SK-MEL-5 (cell line): ENCODE measurements around the gene GAPDH. TPM values are rescaled to one million over a fixed set of nuclear protein-coding genes. Genes with fewer than 3 reads are reported as not detected.
"Not testable (repeated sequence)": the region's sequence is repeated elsewhere in the genome, so short reads cannot be mapped to it uniquely, and the experiment has no call there.

Experiments used
- DNase-seq: peaks from one replicate; pipeline ENCODE4 v3.0.0-alpha.2; 2016; ENCODE audit warnings: low read depth, low spot score
- in situ Hi-C: cut with HindIII; loops from 2 replicates; pipeline ENCODE4 v1.10.0; 2016; ENCODE audit warnings: low sequenced_read_pairs, high pct_unique_total_duplicates, low pct_unique_long_range_greater_than_20kb
- small RNA-seq, 2 experiments: library from RNA; depleted of rRNA; stranded (forward); fragments of <200 nt; gene quantifications; one replicate each; pipeline ENCODE3, GENCODE V24; 2014
- total RNA-seq: library from RNA; depleted of rRNA; stranded (reverse); fragments of >200 nt; shearing (Covaris generic); gene quantifications from 2 replicates; pipeline ENCODE4 v1.2.3, GENCODE V29; 2014; rRNA removed

Gene GAPDH
- total RNA-seq, 1 experiment from 2014 or later: 9,829 TPM

- in situ Hi-C loops: no loop called here
- DNase-seq: no peak
Observed at GRCh38 chr12:6575648-6576047, 41.3 kb downstream of the GAPDH start.

GRCh38 chr12:6582196-6582595 is 47.9 kb downstream of the GAPDH start:
- peak; percentile 33 for DNase-seq
- in situ Hi-C loops: no loop called here

GRCh38 chr12:6582959-6583358 is 48.6 kb downstream of the GAPDH start:
- no peak for DNase-seq
- in situ Hi-C loops: no loop called here

- in situ Hi-C loops: no loop called here
- no peak for DNase-seq
Observed at GRCh38 chr12:6584293-6584692, 50.0 kb downstream of the GAPDH start.

- DNase-seq, in situ Hi-C loops: not testable (repeated sequence)
Observed at GRCh38 chr12:6586569-6586968, 52.3 kb downstream of the GAPDH start.

Small RNAs within 50 kb of the gene (small RNA-seq; reads per million reads assigned to genes)
- 43.5 to 115 reads per million in 2 experiments for gene SCARNA11

Other genes with a start within 250 kb of the GAPDH start
- not detected in 2 replicates for gene PLEKHG6, start 223.8 kb upstream of the GAPDH start, total RNA-seq
- gene TNFRSF1A, start 192.4 kb upstream of the GAPDH start, total RNA-seq: 82.4 and 98.0 TPM in 2 replicates
- not detected in 2 replicates for gene SCNN1A, start 159.0 kb upstream of the GAPDH start, total RNA-seq
- gene LTBR, start 150.4 kb upstream of the GAPDH start, total RNA-seq: 127 and 128 TPM in 2 replicates
- not detected in 2 replicates for gene CD27, start 89.6 kb upstream of the GAPDH start, total RNA-seq
- gene TAPBPL, start 82.5 kb upstream of the GAPDH start, total RNA-seq: 24.1 and 31.2 TPM in 2 replicates
- 0.59 and 2.7 TPM in 2 replicates for gene VAMP1, start 63.8 kb upstream of the GAPDH start, total RNA-seq
- gene MRPL51, start 41.3 kb upstream of the GAPDH start, total RNA-seq: 252 and 261 TPM in 2 replicates
- 53.5 and 56.4 TPM in 2 replicates for gene NCAPD2, start 40.4 kb upstream of the GAPDH start, total RNA-seq
- 6.2 and 7.5 TPM in 2 replicates for gene IFFO1, start 21.5 kb downstream of the GAPDH start, total RNA-seq
- 63.6 and 77.1 TPM in 2 replicates for gene NOP2, start 33.8 kb downstream of the GAPDH start, total RNA-seq
- gene CHD4, start 72.9 kb downstream of the GAPDH start, total RNA-seq: 154 TPM in 2 replicates
- 0.11 TPM in 1 of 2 replicates, not detected in the other for gene LPAR5, start 101.4 kb downstream of the GAPDH start, total RNA-seq
- 0.21 and 0.37 TPM in 2 replicates for gene ACRBP, start 112.9 kb downstream of the GAPDH start, total RNA-seq
- gene ING4, start 128.6 kb downstream of the GAPDH start, total RNA-seq: 23.6 and 24.4 TPM in 2 replicates
- gene ZNF384, start 154.9 kb downstream of the GAPDH start, total RNA-seq: 20.9 and 24.4 TPM in 2 replicates
- not detected in 2 replicates for gene PIANP, start 166.3 kb downstream of the GAPDH start, total RNA-seq
- 122 and 133 TPM in 2 replicates for gene COPS7A, start 189.5 kb downstream of the GAPDH start, total RNA-seq
- gene MLF2, start 218.6 kb downstream of the GAPDH start, total RNA-seq: 134 TPM in 2 replicates
- 88.9 and 92.6 TPM in 2 replicates for gene PTMS, start 231.8 kb downstream of the GAPDH start, total RNA-seq
- gene LAG3, start 238.0 kb downstream of the GAPDH start, total RNA-seq: 0.13 TPM in 1 of 2 replicates, not detected in the other